Stomach (tissue), 9 donors: ENCODE measurements around the gene SIRT4. TPM values are rescaled to one million over a fixed set of nuclear protein-coding genes. Genes with fewer than 3 reads are reported as not detected.

Experiments
- DNase-seq, 2 donors: peaks; one replicate each; pipeline versions ENCODE4 v3.0.0 to v3.0.0-alpha.2; 2013 to 2019
- H3K27ac ChIP-seq, 5 donors: fragments of 200-600 bp in 4 of 5; sonication (generic) in 4 of 5; one replicate each; pipeline ENCODE4 v1.5.1; 2013 to 2019; ENCODE audit warnings: mild to moderate bottlenecking in 1 of 5, moderate library complexity in 1 of 5
- H3K27me3 ChIP-seq, 3 donors: fragments of 200-600 bp; sonication (generic); one replicate each; pipeline ENCODE4 v1.5.1; 2017 to 2019; ENCODE audit warnings: mixed run types in 1 of 3
- H3K36me3 ChIP-seq, 4 donors: fragments of 200-600 bp; sonication (generic); 1 replicate in 3 of 4; 2 replicates in 1 of 4; pipeline ENCODE4 v1.5.1; 2016 to 2019
- H3K4me1 ChIP-seq, 4 donors: fragments of 200-600 bp; sonication (generic); one replicate each; pipeline ENCODE4 v1.5.1; 2016 to 2019
- H3K4me3 ChIP-seq, 4 donors: fragments of 200-600 bp; sonication (generic) in 3 of 4; one replicate each; pipeline ENCODE4 v1.5.1; 2016 to 2019; ENCODE audit warnings: mild to moderate bottlenecking in 1 of 4
- H3K9me3 ChIP-seq, 4 donors: fragments of 200-600 bp; sonication (generic); one replicate each; pipeline ENCODE4 v1.5.1; 2016 to 2019
- EP300 ChIP-seq: sonication (generic); formaldehyde crosslinking; IDR thresholded peaks from one replicate; pipeline ENCODE4 v1.6.1; 2017; ENCODE audit warnings: antibody characterized with exemption
- POLR2A ChIP-seq, 4 donors: fragments of 450-650 bp; IDR thresholded peaks; one replicate each; pipeline ENCODE4 v1.6.1; 2016; ENCODE audit warnings: antibody characterized with exemption in 4 of 4, control low read depth in 2 of 4, mild to moderate bottlenecking in 1 of 4, moderate library complexity in 1 of 4
- POLR2AphosphoS5 ChIP-seq, 3 donors: sonication (generic); formaldehyde crosslinking; IDR thresholded peaks; one replicate each; pipeline ENCODE4 v1.6.1; 2016; ENCODE audit warnings: antibody characterized with exemption in 3 of 3
- WGBS, 5 donors: extraction: QIAGEN DNeasy Blood & Tissue Kit in 3 of 5; methylation state at CpG; one replicate each; pipeline versions ENCODE4 v1.1.5 to v1.1.7; 2013 to 2018; 5-methylcytosine and 5-hydroxymethylcytosine counted together
- intact Hi-C: fragments of 100-400 bp; cut with DNase I; formaldehyde crosslinking; loops from one replicate; pipeline ENCODE4 v1.15.1; 2023; ENCODE audit warnings: low total_unique reads
- polyA plus RNA-seq, 3 donors: library from polyadenylated mRNA; stranded (reverse); fragments of 200-250 nt; gene quantifications; one replicate each; pipeline ENCODE4 v1.2.3, GENCODE V29; 2013
- total RNA-seq, 5 donors: library from RNA; depleted of rRNA; stranded (reverse); fragments of >200 nt; gene quantifications; one replicate each; pipeline versions ENCODE4 v1.1.0 to v1.2.3, GENCODE V29; 2014 to 2016
- TF ChIP-seq, protein P1 (sequence below), 7 experiments: fragments of 450-650 bp in 4 of 7; fragments of 200-600 bp in 3 of 7; sonication (generic) in 3 of 7; IDR thresholded peaks; one replicate each; pipeline ENCODE4 v1.5.1; 2016 to 2019; ENCODE audit warnings: antibody characterized with exemption in 7 of 7, control low read depth in 2 of 7, mild to moderate bottlenecking in 1 of 7
- donor health status: healthy with polysubstance abuse.
- donor health status: Bipolar disorder and iron deficiency.
- donor health status: healthy.

SIRT4 gene
- total and polyA plus RNA-seq, 8 donors, result 1.3 to 6.2 (median 4.0) TPM; not detected in 2

DNA sequence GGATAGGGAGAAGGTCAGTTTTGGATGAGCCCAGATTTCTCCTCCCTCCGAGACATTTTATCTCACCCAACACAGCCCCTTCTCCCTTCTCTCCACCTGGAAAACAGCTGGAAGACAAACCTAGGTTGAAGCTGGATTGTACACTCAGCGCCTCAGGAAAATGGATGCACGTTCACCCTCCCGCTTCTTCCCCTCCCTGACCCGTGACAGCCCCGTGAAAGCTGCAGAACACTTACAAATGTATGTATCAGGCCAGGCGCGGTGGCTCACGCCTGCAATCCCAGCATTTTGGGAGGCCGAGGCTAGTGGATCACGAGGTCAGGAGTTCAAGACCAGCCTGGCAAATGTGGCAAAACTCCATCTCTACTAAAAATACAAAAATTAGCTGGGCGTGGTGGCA, 14.6 kb upstream of the SIRT4 start:
- H3K4me3 ChIP-seq, result no peak overlapping the region
- peaks cover 0 to 14% (median 5%) of the 10 kb centered on the region in 4 donors for H3K4me1 ChIP-seq
- no peak overlapping the region for H3K27ac ChIP-seq
- intact Hi-C loops, result no loop called here
- no peaks in the 10 kb centered on the region for H3K9me3 ChIP-seq
- H3K36me3 ChIP-seq, result no peaks in the 10 kb centered on the region
- TF ChIP-seq, protein P1, sequence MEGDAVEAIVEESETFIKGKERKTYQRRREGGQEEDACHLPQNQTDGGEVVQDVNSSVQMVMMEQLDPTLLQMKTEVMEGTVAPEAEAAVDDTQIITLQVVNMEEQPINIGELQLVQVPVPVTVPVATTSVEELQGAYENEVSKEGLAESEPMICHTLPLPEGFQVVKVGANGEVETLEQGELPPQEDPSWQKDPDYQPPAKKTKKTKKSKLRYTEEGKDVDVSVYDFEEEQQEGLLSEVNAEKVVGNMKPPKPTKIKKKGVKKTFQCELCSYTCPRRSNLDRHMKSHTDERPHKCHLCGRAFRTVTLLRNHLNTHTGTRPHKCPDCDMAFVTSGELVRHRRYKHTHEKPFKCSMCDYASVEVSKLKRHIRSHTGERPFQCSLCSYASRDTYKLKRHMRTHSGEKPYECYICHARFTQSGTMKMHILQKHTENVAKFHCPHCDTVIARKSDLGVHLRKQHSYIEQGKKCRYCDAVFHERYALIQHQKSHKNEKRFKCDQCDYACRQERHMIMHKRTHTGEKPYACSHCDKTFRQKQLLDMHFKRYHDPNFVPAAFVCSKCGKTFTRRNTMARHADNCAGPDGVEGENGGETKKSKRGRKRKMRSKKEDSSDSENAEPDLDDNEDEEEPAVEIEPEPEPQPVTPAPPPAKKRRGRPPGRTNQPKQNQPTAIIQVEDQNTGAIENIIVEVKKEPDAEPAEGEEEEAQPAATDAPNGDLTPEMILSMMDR (IDR thresholded peaks at IDR 0.05), result no peak
- TF ChIP-seq EP300, result no peak
- TF ChIP-seq POLR2A (IDR thresholded peaks at IDR 0.05), result no peak
- TF ChIP-seq POLR2AphosphoS5 (IDR thresholded peaks at IDR 0.05), result no peak
- H3K27me3 ChIP-seq, result no peaks in the 10 kb centered on the region
- 81 to 85% (median 82%) methylated on average over 9 to 12 of the region's 12 CpGs for WGBS, 5 donors
- DNase-seq, result no peak

DNA sequence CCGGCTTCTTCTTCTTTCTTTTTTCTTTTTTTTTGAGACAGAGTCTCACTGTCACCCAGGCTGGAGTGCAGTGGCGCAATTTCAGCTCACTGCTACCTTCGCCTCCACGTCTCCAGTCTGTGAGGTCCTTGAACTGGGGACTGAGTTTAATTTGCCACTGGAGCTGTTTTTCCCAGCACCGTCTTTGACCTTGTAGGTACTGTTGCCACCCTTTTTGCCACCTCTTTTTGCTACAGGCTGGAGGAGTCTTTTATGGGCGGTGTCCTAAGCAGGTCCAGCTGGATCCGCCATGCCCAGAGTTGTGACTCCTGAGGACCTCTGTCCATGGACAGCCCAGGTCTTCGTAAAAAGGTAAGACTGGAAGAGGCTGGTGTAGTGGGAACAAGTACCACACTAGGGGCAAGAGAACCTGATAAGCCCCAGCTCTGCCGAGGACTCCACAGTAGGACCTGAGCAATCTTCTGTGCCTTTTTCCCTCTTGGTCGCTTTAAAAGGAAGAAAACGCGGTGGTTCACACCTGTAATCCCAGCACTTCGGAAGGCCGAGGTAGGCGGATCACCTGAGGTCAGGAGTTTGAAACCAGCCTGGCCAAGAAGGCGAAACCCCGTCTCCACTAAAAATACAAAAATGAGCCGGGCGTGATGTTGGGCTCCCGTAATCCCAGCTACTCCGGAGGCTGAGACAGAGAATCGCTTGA, 11.4 kb upstream of the SIRT4 start:
- Histone ChIP-seq H3K9me3 (no peaks in the 10 kb centered on the region), H3K36me3 (no peaks in the 10 kb centered on the region), H3K4me1 (peaks cover 0 to 24% (median 7%) of the 10 kb centered on the region in 4 donors), H3K4me3 (peak overlapping the region; percentile 26 to 60 (median 40)), H3K27ac (peak overlapping the region; percentile 87 to 98 (median 97)), H3K27me3 (no peaks in the 10 kb centered on the region)
- peak; percentile 42 to 72 for DNase-seq
- 10 to 20% (median 15%) methylated on average over 22 of the region's 22 CpGs for WGBS, 5 donors
- TF ChIP-seq POLR2AphosphoS5 (IDR thresholded peaks at IDR 0.05) (no peak), POLR2A (IDR thresholded peaks at IDR 0.05) (no peak), EP300 (no peak)
- TF ChIP-seq, protein P1 (IDR thresholded peaks at IDR 0.05), result no peak
- intact Hi-C loops, result no loop called here

DNA sequence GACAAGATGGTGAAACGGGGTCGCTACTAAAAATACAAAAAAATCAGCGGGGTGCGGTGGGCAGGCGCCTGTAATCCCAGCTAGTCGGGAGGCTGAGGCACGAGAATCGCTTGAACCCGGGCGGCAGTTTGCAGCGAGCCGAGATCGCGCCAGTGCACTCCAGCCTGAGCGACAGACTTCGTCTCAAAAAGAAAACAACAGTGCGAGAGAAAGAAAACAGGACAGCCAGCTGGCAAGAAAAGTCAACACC, 9.8 kb upstream of the SIRT4 start:
- H3K27ac ChIP-seq, result peak overlapping the region; percentile 96 to 98 (median 97)
- DNase-seq, result peak in 1 of 2 donors; percentile 29

DNA sequence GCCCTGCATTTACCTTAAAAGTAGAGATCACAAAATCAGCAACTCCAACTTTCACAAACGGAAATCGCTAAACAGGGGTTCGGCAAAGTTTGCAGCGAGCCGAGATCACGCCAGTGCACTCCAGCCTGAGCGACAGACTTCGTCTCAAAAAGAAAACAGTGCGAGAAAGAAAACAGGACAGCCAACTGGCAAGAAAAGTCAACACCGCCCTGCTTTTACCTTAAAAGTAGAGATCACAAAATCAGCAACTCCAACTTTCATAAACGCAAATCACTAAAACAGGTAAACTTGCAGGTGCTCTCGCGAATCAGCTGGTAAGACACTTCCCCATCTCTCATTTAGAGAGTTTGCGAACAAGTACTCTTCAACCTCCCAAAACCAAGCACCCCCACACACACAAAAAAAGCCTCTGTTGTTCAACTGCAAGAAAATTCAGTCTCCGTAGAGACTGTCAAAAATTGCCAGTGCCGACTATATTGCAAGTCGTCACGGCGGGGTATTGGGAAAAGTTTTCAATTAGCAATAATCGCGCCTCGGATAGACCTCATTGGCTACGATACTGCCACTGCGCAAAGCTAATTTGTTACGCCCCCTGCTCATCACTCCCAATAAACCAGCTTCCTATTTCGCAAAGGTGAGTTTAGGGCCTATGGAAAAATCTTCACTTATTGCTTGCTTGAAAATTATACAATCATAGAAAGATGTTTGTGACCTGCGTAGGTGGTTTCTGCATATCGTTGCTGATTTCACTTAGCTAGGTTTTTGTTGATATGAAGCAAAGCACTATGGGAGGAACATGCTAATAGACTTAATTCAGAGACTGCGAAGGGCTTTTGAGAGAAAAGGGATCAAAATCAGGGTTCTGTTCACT, 9.2 kb upstream of the SIRT4 start, which contains the start of gene RNU4-1:
Gene RNU4-1, minus strand, starts transcription at position 577 of the 871 bp plus-strand sequence.
- intact Hi-C loops, result no loop called here
- WGBS, 5 donors, result 0 to 1% (median 1%) methylated on average over 29 of the region's 29 CpGs
- H3K4me3 ChIP-seq, result peak within 1 kb of the TSS; percentile 47 to 60 (median 53)
- H3K27ac ChIP-seq, result peak within 1 kb of the TSS; percentile 96 to 98 (median 97)
- peak; percentile 78 to 92 for DNase-seq
- TF ChIP-seq EP300 (no peak), POLR2A (IDR thresholded peaks at IDR 0.05) (peak in 2 of 4 donors; percentile 57 to 89), POLR2AphosphoS5 (IDR thresholded peaks at IDR 0.05) (peak; percentile 7 to 98 (median 92))
- H3K9me3 ChIP-seq, result no peaks in the 10 kb centered on the region
- H3K4me1 ChIP-seq, result peaks cover 0 to 24% (median 7%) of the 10 kb centered on the region in 4 donors
- H3K36me3 ChIP-seq, result no peaks in the 10 kb centered on the region
- no peaks in the 10 kb centered on the region for H3K27me3 ChIP-seq

More for the DNA sequence above, 9.8 kb upstream of the SIRT4 start:
- H3K27me3 ChIP-seq, result no peaks in the 10 kb centered on the region
- WGBS, 5 donors, result 0 to 1% (median 0%) methylated on average over 17 of the region's 17 CpGs
- intact Hi-C loops, result no loop called here
- H3K9me3 ChIP-seq, result no peaks in the 10 kb centered on the region
- TF ChIP-seq POLR2AphosphoS5 (IDR thresholded peaks at IDR 0.05) (no peak), POLR2A (IDR thresholded peaks at IDR 0.05) (no peak), EP300 (no peak)
- TF ChIP-seq, protein P1 (IDR thresholded peaks at IDR 0.05), result no peak
- H3K4me1 ChIP-seq, result peaks cover 0 to 24% (median 7%) of the 10 kb centered on the region in 4 donors
- peak overlapping the region; percentile 47 to 60 (median 53) for H3K4me3 ChIP-seq
- no peaks in the 10 kb centered on the region for H3K36me3 ChIP-seq
